Femur (tissue), 1 donor: ENCODE data around the gene FMN1.

ENCODE experiments used
- DNase-seq: peaks from one replicate; pipeline ENCODE4 v3.0.0-alpha.2; 2017

FMN1 gene, protein sequence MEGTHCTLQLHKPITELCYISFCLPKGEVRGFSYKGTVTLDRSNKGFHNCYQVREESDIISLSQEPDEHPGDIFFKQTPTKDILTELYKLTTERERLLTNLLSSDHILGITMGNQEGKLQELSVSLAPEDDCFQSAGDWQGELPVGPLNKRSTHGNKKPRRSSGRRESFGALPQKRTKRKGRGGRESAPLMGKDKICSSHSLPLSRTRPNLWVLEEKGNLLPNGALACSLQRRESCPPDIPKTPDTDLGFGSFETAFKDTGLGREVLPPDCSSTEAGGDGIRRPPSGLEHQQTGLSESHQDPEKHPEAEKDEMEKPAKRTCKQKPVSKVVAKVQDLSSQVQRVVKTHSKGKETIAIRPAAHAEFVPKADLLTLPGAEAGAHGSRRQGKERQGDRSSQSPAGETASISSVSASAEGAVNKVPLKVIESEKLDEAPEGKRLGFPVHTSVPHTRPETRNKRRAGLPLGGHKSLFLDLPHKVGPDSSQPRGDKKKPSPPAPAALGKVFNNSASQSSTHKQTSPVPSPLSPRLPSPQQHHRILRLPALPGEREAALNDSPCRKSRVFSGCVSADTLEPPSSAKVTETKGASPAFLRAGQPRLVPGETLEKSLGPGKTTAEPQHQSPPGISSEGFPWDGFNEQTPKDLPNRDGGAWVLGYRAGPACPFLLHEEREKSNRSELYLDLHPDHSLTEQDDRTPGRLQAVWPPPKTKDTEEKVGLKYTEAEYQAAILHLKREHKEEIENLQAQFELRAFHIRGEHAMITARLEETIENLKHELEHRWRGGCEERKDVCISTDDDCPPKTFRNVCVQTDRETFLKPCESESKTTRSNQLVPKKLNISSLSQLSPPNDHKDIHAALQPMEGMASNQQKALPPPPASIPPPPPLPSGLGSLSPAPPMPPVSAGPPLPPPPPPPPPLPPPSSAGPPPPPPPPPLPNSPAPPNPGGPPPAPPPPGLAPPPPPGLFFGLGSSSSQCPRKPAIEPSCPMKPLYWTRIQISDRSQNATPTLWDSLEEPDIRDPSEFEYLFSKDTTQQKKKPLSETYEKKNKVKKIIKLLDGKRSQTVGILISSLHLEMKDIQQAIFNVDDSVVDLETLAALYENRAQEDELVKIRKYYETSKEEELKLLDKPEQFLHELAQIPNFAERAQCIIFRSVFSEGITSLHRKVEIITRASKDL (N-terminal part only)

DNA sequence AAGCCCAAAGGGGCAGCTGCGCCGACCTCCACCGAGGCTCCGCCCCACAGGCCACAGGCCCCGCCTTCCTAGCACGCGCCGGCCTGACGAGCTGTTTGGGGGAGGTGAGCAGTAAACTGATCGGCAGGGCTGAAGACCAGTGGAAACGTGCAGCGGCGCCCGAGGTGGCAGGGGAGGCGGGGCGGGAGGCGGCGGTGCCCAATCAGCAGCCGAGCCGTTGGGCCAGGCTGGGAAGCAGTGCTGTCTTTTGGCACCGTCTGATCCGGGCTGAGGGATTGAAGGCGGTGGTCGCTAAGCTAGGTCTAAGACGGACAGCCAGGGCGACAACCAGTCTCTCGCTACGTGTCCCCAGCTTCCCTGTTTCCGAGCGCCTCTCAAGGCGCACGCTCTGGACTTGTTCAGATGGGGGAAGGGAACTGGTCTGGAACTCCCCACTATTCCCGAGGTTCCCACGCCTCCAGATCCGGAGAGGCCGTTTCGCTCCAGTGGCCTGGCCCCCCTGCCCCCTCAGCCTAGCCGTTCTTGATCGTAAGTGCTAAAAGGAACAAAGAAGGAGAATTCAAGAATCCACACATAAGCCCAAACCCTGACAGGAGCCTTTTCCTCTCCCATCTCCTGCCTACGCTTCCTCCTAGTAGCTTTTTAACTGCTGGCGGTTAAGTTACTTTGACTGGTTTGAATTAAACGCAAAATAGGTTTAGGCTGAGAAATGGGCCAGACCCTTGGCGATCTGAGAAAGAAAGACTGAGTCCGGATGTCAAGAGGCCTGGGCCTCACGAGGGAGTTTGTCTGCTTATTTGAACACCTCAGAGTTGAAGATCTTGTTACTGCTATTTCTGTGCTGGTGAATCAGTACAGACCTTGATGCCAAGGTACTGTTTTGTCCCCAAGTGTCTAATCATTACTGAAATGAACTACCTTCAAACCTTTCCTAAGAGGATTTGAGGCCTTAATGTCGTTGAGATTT is at the start of gene FMN1:
Gene FMN1 (minus strand): TSS at position 11 of the 967 bp plus-strand sequence. CDS start 39,800 bp downstream, outside the sequence.
- DNase-seq, result peak; percentile 95

DNA sequence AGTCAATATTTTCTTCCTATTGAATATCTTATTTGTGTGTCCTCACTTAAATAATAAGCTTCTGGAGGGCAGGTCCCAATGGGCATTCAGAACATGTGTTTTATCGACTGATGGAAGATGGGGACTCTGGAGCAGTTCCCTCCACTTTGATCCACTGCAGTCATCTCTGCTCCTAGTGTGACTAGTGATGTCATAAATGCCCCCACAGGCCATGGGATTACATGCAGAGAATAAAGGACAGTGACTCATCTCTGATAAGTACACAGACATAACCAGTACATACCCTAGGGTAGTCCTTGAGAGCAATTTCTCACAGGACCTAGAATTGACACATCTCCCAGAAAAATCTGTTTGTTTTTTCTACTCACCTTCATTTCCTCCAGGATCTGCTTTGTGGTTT is 49.4 kb upstream of the FMN1 start:
- no peak for DNase-seq

DNA sequence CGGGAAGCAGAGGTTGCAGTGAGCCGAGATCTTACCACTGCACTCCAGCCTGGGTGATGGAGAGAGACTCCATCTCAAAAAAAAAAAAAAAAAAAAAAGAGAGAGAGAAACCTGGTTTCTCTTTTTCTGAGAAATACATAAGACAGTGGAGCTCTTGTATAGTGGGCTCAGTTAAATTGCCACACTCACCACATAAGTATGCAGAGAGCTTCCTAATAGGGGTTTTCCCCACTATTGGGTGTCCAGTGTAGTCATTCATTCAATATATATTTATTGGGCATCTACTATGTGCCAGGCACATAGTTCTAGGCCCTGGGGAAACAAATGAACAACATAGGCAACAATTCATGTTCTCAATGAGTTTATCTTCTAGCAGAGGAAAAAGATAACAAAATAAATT is 48.9 kb upstream of the FMN1 start:
- no peak for DNase-seq

DNA sequence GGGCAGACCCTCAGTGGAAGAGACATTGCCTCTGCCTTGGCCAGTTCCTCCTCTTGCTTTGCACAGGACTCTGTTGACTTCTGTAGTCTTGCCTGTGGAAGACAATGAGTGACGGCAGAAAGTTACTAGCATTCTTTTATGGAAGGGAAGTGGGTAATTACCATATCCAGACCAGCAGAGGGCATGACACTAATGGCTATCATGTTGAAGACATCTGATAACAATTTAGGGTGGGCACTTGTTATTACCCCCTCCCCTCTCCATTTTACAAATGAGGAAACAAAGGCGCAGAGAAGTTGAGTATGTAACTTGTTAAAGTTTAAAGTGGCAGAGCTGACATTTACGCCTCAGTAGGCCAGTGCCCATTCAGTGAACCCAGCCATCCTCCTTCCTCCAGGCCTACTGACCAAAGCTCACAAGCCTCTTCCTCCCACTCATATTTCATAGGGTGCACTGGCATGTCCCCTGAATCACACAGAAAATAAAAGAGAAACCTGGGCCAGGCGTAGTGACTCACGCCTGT is 48.2 kb upstream of the FMN1 start:
- no peak for DNase-seq

DNA sequence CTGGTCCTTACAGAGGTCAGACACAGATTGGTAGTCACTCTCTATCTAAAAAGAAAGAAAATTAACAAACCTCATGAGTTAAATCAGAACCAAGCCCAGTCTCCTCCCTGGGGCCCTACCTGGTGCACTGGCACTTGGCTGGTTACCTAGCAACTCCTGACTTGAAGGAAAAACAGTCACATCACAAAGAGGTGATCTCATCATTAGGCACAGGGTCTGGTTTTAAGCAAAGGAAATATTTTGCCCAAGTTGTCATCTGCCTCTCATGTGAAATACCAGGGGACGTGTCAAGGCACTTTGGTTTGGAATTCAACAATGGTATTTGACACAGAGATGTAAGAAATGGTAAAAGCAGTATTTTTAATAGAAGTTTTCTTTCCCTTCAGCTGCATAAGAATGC is 47.7 kb upstream of the FMN1 start:
- no peak for DNase-seq

DNA sequence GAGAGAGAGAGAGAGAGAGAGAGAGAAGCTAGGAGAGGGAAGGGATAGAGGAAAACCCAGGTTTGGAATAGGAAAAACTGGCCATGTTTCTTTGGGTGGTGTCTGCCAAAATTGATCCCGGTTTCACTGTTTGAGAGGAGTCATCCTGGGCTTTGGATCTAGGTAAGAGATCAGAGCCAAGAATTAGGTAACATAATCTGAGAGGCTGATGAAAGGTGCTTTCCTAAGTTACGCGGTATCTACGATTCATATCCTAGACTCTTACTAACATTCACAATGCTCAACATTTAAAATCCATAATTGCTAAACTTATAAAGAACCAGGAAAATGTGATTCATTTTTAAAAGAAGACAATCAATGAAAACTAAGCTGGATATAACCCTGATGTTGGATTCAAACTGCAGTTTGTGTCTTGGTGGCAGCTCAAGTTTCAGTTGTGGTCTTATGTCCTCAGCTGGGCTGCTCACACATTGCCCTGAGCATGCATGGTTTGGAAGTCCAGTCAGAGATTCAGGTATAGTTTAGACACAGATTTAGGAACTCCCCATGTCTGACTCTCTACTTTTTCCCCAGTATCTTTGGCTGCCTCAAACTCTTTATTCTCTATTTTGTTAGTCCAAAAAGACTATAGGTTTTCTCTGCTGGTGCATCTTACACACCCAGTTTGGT is 42.5 kb upstream of the FMN1 start:
- DNase-seq, result no peak

DNA sequence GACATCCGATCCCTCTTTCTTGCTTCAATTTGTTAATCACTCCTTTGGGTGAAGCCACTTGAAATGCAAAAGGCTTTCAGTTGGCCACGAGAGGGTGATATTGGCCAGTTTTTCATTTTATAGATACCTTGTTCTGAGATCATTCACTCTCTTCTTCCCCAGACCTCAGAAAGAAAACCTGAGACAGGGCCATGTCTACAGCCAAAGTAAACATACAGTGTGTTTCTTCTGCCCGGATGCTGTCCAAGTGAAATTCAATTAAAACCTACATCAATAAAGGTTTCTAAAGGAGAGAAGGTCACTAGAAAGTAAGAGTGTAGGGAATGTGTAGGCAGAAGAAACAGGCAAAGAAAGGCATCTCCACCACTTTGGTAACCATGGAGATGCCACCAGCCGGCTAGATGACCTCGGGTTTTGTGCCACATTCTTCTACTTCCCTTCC is 39.5 kb upstream of the FMN1 start:
- no peak for DNase-seq

GRCh38 chr15:33226559-33227181 is 32.2 kb upstream of the FMN1 start:
- no peak for DNase-seq

- DNase-seq, result no peak
Observed at GRCh38 chr15:33218071-33218491, 23.6 kb upstream of the FMN1 start.

DNA sequence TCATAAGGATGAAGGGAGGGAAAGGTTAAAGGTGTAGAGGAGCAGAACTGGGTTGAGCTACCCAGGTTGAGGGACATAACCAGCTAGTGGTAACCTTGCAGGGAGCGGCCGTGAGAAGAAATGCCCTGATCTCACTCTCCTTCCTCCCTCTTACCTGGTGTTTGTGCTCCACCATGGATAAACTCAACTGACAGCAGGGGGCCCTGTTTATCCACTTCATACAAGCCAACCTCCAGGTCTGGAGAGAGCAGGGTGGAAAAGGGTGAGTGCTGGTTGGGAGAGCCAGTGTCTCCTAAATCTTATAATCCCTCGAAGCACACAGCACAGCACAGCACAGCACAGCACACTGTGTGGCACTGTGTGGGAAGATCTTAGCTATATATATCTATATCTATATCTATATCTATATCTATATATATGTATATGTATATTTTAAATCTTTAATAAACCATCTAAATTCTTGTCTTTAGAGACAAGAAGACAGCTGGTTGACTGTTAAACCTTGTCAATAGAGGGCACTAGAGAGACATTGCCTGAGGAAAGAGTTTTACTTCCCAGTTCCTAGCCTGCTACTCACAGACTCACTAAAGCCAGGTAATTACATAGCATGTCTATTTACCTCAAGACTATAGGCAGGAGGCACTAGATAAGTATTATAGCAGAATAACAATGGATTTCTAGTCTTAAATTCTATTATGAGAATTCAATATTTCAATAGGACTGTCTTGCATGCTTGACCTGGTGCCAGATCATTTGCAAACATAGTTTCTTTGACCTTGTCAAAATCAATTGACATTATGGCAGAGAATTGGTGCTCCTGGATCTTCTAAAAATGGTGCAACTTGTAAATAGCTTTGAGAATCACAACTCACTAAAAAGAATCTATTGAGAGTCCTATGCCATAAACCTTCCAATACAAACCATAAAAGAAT is 21.7 kb upstream of the FMN1 start:
- no peak for DNase-seq

DNA sequence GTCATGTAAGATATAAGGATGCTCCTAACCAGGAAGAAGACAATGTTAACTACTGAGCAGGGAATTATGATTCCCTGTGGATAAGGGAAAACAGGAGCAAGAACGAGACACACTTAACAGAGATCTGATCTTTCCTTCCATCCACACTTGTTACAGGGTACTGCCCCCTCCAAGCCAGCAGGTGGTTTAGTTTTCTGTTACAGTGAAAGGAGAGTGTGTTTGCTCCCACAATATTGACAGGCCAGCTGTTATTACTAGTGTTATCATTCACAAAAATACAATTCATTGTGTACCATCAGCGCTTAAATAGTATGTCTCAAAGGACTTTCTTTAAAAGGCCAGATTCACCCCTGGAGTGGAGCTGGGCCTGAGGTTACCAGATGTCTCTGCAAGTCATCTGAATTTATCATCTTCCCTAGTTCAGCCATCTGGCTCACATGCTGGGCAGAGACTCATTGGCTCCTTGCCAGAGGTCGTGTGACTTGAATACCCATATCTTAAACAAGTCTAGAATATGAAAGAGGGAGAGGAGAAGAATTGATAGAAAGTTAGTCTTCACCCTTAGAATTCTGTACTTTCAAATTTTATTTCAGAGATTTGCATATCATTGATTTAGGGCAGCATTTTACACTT is 16.8 kb upstream of the FMN1 start:
- DNase-seq, result no peak

GRCh38 chr15:33209575-33210481 is 15.3 kb upstream of the FMN1 start:
- DNase-seq, result no peak

DNA sequence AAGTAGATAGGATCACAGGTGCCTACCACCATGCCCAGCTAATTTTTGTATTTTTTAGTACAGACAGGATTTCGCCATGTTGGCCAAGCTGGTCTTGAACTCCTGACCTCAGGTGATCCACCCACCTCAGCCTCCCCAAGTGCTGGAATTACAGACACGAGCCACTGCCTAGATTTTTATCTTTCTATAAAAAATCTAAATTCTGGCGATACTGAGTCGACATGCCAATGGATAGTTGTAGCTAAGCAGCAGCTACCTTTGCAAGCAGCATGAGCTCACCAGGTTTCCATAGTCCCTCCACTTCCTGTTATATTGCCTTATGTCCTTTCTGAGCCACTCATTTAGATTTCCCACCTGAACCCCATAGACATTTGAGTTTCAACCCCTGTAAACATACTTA is 13.1 kb upstream of the FMN1 start:
- DNase-seq, result no peak

DNA sequence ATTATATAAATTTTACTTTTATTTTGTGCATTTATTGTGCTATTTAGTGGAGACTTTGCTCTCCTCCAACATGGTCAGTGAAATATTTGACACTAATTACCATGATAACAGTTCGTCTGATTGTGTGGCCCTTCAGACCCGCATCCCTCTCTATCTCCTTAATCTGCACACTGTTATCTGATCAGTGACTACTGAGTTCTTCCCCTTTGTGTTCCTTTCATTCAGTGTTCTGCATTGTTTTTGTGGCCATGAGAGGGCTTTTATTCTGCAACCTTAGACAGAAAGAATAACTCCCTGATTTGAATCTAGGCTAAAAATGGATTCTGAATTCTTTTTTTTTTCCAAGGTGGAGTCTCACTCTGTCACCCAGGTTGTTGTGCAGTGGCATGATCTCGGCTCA is 11.9 kb upstream of the FMN1 start:
- DNase-seq, result no peak

GRCh38 chr15:33204926-33205325 is 10.4 kb upstream of the FMN1 start:
- DNase-seq, result no peak

DNA sequence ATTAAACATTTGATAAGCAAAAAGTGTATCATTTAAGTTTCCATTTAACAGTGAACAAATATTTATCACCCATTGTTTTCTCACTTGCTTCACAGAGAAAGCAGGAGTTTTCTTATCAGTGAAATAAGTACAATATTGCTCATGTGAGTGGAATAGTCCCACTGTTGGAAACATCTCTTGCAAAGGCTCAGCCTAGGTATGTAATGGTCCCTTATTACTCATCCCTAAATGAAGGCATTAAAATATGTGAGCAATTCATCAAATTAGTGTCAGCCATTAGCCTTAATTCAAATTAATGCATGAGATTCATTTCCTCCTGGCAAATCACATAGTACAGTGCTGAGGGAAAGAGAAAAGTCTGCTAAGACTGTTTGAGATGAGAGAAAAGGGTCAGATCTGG is 9.6 kb upstream of the FMN1 start:
- DNase-seq, result no peak

DNA sequence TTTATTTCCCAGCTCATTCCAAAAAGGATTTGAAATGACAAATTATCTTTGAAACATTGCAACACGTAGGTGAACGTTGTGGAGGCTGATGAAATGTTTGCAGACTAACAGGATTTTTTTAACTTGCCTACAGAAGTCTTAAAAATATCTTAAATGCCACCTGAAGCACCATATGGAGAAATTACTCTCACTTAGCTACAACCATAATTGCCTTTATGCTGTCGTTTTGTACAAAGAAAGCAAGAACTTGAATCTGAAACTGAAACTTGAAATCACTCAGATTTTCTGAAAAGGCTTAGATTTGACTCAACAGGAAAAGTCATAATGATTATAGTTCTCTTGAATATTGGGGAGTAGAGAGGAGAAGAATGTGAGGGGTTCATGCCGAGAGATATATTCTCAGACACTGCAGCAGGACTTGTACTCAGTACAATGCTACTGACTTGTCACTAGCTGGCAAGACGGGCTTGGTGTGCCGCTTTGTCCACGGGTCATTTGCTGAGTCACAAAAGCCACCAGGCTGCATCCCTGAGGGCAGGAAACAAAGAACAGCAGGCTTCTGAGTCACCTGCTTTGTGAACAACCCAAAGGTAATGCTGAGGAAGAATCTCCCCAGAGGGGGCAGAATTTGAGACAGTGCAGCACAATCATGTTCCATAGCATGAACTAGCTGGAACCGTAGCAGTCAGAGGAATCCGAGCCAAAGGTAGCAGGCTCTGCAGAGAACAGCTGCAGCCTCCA is 7.1 kb upstream of the FMN1 start:
- DNase-seq, result peak; percentile 18
